H1 (cell line): ENCODE measurements around the gene RNF220. TPM values are rescaled to one million over a fixed set of nuclear protein-coding genes. Genes with fewer than 3 reads are reported as not detected.

Source experiments
- CTCF ChIA-PET: fragments of 300-600 bp; sonication (Branson Sonifier 250); formaldehyde crosslinking; loops from one replicate; lab custom pipeline; 2021; ENCODE audit not compliant: partially characterized antibody; lab: Charles Lee
- POLR2A ChIA-PET: fragments of 300-600 bp; sonication (Branson Sonifier 250); formaldehyde crosslinking; loops from one replicate; lab custom pipeline; 2021; ENCODE audit warnings: inconsistent platforms; ENCODE audit not compliant: partially characterized antibody; lab: Charles Lee
- DNase-seq, 2 experiments: peaks; one replicate each; pipeline versions ENCODE4 v3.0.0 to v3.0.0-alpha.2; 2010 to 2022; ENCODE audit warnings: low spot score in 2 of 2, low read depth in 1 of 2, mixed read lengths in 1 of 2
- FAIRE-seq: peaks from 2 replicates; lab custom pipeline; 2011; peaks lifted over from hg19 to GRCh38; lab: Jason Lieb, UNC
- H2AFZ ChIP-seq: 2 replicates; pipeline ENCODE4 v1.8.1; 2012; ENCODE audit warnings: low read length, inconsistent platforms
- H2AK5ac ChIP-seq: 2 replicates; pipeline ENCODE4 v1.6.1; 2013; ENCODE audit warnings: low read depth, low read length
- H2BK120ac ChIP-seq: replicated peaks from 2 replicates; pipeline ENCODE3; 2013; ENCODE audit warnings: low read depth, low read length, inconsistent platforms
- H2BK12ac ChIP-seq: 2 replicates; pipeline ENCODE4 v1.6.1; 2013; ENCODE audit warnings: low read depth, low read length
- H2BK15ac ChIP-seq: 2 replicates; pipeline ENCODE4 v1.6.1; 2013; ENCODE audit warnings: low read length
- H2BK20ac ChIP-seq: 2 replicates; pipeline ENCODE4 v1.6.1; 2013; ENCODE audit warnings: low read length
- H2BK5ac ChIP-seq: 2 replicates; pipeline ENCODE4 v1.6.1; 2013; ENCODE audit warnings: low read depth, low read length
- H3K14ac ChIP-seq: 2 replicates; pipeline ENCODE4 v1.6.1; 2013; ENCODE audit warnings: inconsistent platforms; ENCODE audit not compliant: insufficient read length
- H3K18ac ChIP-seq: 2 replicates; pipeline ENCODE4 v1.6.1; 2013; ENCODE audit warnings: low read length; ENCODE audit errors: extremely low read depth
- H3K23ac ChIP-seq: 2 replicates; pipeline ENCODE4 v1.6.1; 2013; ENCODE audit warnings: inconsistent platforms; ENCODE audit not compliant: insufficient read length
- H3K23me2 ChIP-seq: 2 replicates; pipeline ENCODE4 v1.6.1; 2013; ENCODE audit warnings: low read depth, low read length
- H3K27ac ChIP-seq: 2 replicates; pipeline ENCODE4 v1.6.1; 2011; ENCODE audit warnings: low read depth, low read length, inconsistent platforms
- H3K27me3 ChIP-seq, 4 experiments: replicated peaks in 1 of 4; 1 replicate in 1 of 4; 2 replicates in 3 of 4; pipeline versions ENCODE4 v1.6.1 to v1.8.1; 2011 to 2013; ENCODE audit warnings: low read length in 3 of 4, mild to moderate bottlenecking in 3 of 4, inconsistent platforms in 2 of 4, mixed read lengths in 2 of 4, moderate library complexity in 1 of 4; ENCODE audit not compliant: control insufficient read depth in 3 of 4, insufficient read depth in 3 of 4; ENCODE audit errors: extremely low read depth in 1 of 4
- H3K36me3 ChIP-seq, 4 experiments: 2 replicates each; pipeline versions ENCODE4 v1.6.1 to v1.8.1; 2011 to 2013; ENCODE audit warnings: mild to moderate bottlenecking in 4 of 4, low read length in 3 of 4, moderate library complexity in 2 of 4, control low read depth in 1 of 4, inconsistent platforms in 1 of 4; ENCODE audit not compliant: insufficient read depth in 4 of 4, control insufficient read depth in 2 of 4
- H3K4ac ChIP-seq: replicated peaks from 2 replicates; pipeline ENCODE3; 2013; ENCODE audit warnings: low read length, low read depth, mixed read lengths, inconsistent platforms; ENCODE audit not compliant: insufficient read length
- H3K4me1 ChIP-seq, 4 experiments: replicated peaks in 1 of 4; 1 replicate in 1 of 4; 2 replicates in 3 of 4; pipeline versions ENCODE4 v1.6.1 to v1.8.1; 2011 to 2013; ENCODE audit warnings: low read length in 3 of 4, inconsistent platforms in 2 of 4, mixed read lengths in 1 of 4; ENCODE audit not compliant: insufficient read depth in 4 of 4, control insufficient read depth in 3 of 4
- H3K4me2 ChIP-seq, 2 experiments: 2 replicates each; pipeline versions ENCODE4 v1.6.1 to v1.8.1; 2011 to 2013; ENCODE audit warnings: low read depth in 2 of 2, low read length in 2 of 2, control low read depth in 1 of 2, inconsistent platforms in 1 of 2, mild to moderate bottlenecking in 1 of 2; ENCODE audit not compliant: insufficient read depth in 1 of 2
- H3K4me3 ChIP-seq, 4 experiments: fragments of 200-600, 300-600 bp in 1 of 4; sonication (generic), shearing (Covaris generic), sonication (Bioruptor Twin) in 1 of 4; 2 replicates each; pipeline versions ENCODE4 v1.5.1 to v1.8.1; 2011 to 2016; ENCODE audit warnings: low read length in 4 of 4, low read depth in 3 of 4, control low read depth in 2 of 4, inconsistent platforms in 2 of 4, mild to moderate bottlenecking in 2 of 4, mixed read lengths in 1 of 4, moderate library complexity in 1 of 4; ENCODE audit not compliant: insufficient read depth in 2 of 4; ENCODE audit errors: extremely low read depth in 1 of 4
- H3K56ac ChIP-seq: replicated peaks from 2 replicates; pipeline ENCODE3; 2013; ENCODE audit warnings: low read depth, mild to moderate bottlenecking, mixed read lengths, low read length, inconsistent platforms; ENCODE audit not compliant: insufficient read length
- H3K79me1 ChIP-seq: 2 replicates; pipeline ENCODE4 v1.6.1; 2013; ENCODE audit warnings: low read depth, low read length, control low read depth
- H3K79me2 ChIP-seq, 2 experiments: 2 replicates each; pipeline versions ENCODE4 v1.6.1 to v1.8.1; 2012 to 2013; ENCODE audit warnings: low read length in 2 of 2, mild to moderate bottlenecking in 2 of 2, inconsistent platforms in 1 of 2; ENCODE audit not compliant: insufficient read depth in 2 of 2, control insufficient read depth in 1 of 2
- H3K9ac ChIP-seq, 4 experiments: replicated peaks in 1 of 4; 1 replicate in 1 of 4; 2 replicates in 3 of 4; pipeline versions ENCODE4 v1.6.1 to v1.8.1; 2011 to 2013; ENCODE audit warnings: low read depth in 3 of 4, low read length in 3 of 4, control low read depth in 2 of 4, mild to moderate bottlenecking in 2 of 4, moderate library complexity in 2 of 4, inconsistent platforms in 1 of 4; ENCODE audit errors: extremely low read depth in 1 of 4
- H3K9me3 ChIP-seq, 2 experiments: 2 replicates each; pipeline versions ENCODE4 v1.6.1 to v1.8.1; 2012 to 2013; ENCODE audit warnings: mild to moderate bottlenecking in 2 of 2, moderate library complexity in 2 of 2, control low read depth in 1 of 2, inconsistent platforms in 1 of 2, low read depth in 1 of 2, low read length in 1 of 2, mixed read lengths in 1 of 2; ENCODE audit not compliant: insufficient read depth in 2 of 2
- H4K20me1 ChIP-seq, 2 experiments: replicated peaks in 1 of 2; 2 replicates each; pipeline versions ENCODE3 to v1.8.1; 2011 to 2013; ENCODE audit warnings: inconsistent platforms in 2 of 2, low read length in 2 of 2, mild to moderate bottlenecking in 1 of 2; ENCODE audit not compliant: insufficient read depth in 2 of 2, control insufficient read depth in 1 of 2
- H4K5ac ChIP-seq: 2 replicates; pipeline ENCODE4 v1.6.1; 2013; ENCODE audit warnings: low read length, low read depth, mixed read lengths, inconsistent platforms; ENCODE audit not compliant: insufficient read length
- H4K8ac ChIP-seq: 2 replicates; pipeline ENCODE4 v1.8.0; 2013; ENCODE audit warnings: mild to moderate bottlenecking, moderate library complexity, low read length, inconsistent platforms; ENCODE audit not compliant: insufficient read depth; ENCODE audit errors: extremely low read depth
- H4K91ac ChIP-seq: replicated peaks from 2 replicates; pipeline ENCODE3; 2013; ENCODE audit warnings: low read length, mixed read lengths, inconsistent platforms; ENCODE audit not compliant: insufficient read length
- ATF3 ChIP-seq: IDR thresholded peaks from 2 replicates; pipeline ENCODE4 v1.6.1; 2011; ENCODE audit warnings: low read depth, mild to moderate bottlenecking, low read length; ENCODE audit not compliant: insufficient read depth
- KDM4A ChIP-seq: IDR thresholded peaks from one replicate; pipeline ENCODE4 v1.7.1; 2012; ENCODE audit warnings: low read depth, mild to moderate bottlenecking, moderate library complexity, low read length, inconsistent platforms; ENCODE audit not compliant: severe bottlenecking
- NRF1 ChIP-seq: IDR thresholded peaks from 2 replicates; pipeline ENCODE4 v1.6.1; 2011; ENCODE audit warnings: mild to moderate bottlenecking, low read depth, low read length, improper control_type of control experiment
- POLR2A ChIP-seq, 2 experiments: IDR thresholded peaks; 1 replicate in 1 of 2; 2 replicates in 1 of 2; pipeline ENCODE4 v1.6.1; 2011; ENCODE audit warnings: low read depth in 2 of 2, low read length in 2 of 2, mild to moderate bottlenecking in 2 of 2; ENCODE audit errors: control extremely low read depth in 1 of 2
- RNF2 ChIP-seq: fragments of 200-900, 300-1000 bp; sonication (generic); IDR thresholded peaks from 2 replicates; pipeline ENCODE4 v1.7.1; 2016; ENCODE audit warnings: borderline replicate concordance, low read depth, mild to moderate bottlenecking, antibody characterized with exemption, low read length; ENCODE audit not compliant: poor library complexity, severe bottlenecking; ENCODE audit errors: missing control alignments
- USF2 ChIP-seq: IDR thresholded peaks from 2 replicates; pipeline ENCODE4 v1.6.1; 2011; ENCODE audit warnings: low read length, improper control_type of control experiment
- WGBS, 2 experiments: shearing (Covaris generic) in 1 of 2; methylation state at CpG; one replicate each; pipeline versions ENCODE4 v1.1.6 to v1.1.7; 2013 to 2015; ENCODE audit warnings: low lambda C conversion rate in 2 of 2, mixed read lengths in 2 of 2, inconsistent platforms in 1 of 2, low coverage in 1 of 2, missing lambda C conversion rate in 1 of 2; ENCODE audit not compliant: insufficient replicate concordance in 2 of 2, insufficient coverage in 1 of 2, insufficient read length in 1 of 2; ENCODE audit errors: extremely low coverage in 1 of 2, missing lambda C conversion rate in 1 of 2; 5-methylcytosine and 5-hydroxymethylcytosine counted together
- polyA plus RNA-seq, 7 experiments: library from polyadenylated mRNA; depleted of rRNA in 3 of 7; stranded (reverse) in 5 of 7; unstranded in 2 of 7; fragments of >200 nt in 5 of 7; fragments of 200-250 nt in 2 of 7; gene quantifications; 1 replicate in 5 of 7; 2 replicates in 1 of 7; 4 replicates in 1 of 7; pipeline versions ENCODE4 v1.2.1 to v1.2.3, GENCODE V29; 2011 to 2013; ENCODE audit warnings: missing spikeins in 2 of 7, mixed read lengths in 2 of 7
- total RNA-seq: library from RNA; stranded (reverse); fragmentation: NEBNext Ultra II Directional; extraction: Animal tissue kit (Norgen Biotek cat#: 25700); gene quantifications from 2 replicates; pipeline ENCODE4 v1.2.1, GENCODE V29; 2021

RNF220 gene
- total and polyA plus RNA-seq, 2 of the 8 experiments (the other 6 are each of a cell fraction or from before 2014, with no cell fraction given): 123 to 160 TPM

- POLR2A ChIA-PET: interaction anchor here (1.3 kb wide), 1 partner anchor 219 kb away, joined by 3 read pairs; no protein-coding TSS in a partner anchor
Measured at GRCh38 chr1:44412601-44413000, 7.5 kb downstream of the RNF220 start.

More at GRCh38 chr1:44412601-44413000, 7.5 kb downstream of the RNF220 start:
- WGBS, 2 experiments: 81% methylated on average over 7 of the region's 7 CpGs; no CpG with 5 or more reads in 1 of the 2 experiments
- H3K27me3 ChIP-seq: peaks cover 5 to 37% (median 24%) of the 10 kb centered on the region in 4 experiments; a peak in 6 of 7 replicates
- no peak overlapping the region for H3K4me3 ChIP-seq
- H3K23ac ChIP-seq: no peak overlapping the region
- H2BK12ac ChIP-seq: no peak overlapping the region
- H4K91ac ChIP-seq: no peak overlapping the region
- no peak for TF ChIP-seq RNF2
- no peak for TF ChIP-seq ATF3
- TF ChIP-seq KDM4A: no peak
- TF ChIP-seq POLR2A (IDR thresholded peaks at IDR 0.05; ENCODE audit: control extremely low read depth in 1 of 2, low read depth in 2 of 2, low read length in 2 of 2): no peak
- no peak for TF ChIP-seq USF2
- no peak for TF ChIP-seq NRF1
- DNase-seq (no peak), FAIRE-seq (no peak)
- no peak overlapping the region for H2AFZ ChIP-seq
- no peak overlapping the region for H2BK5ac ChIP-seq
- no peak overlapping the region for H3K18ac ChIP-seq
- no peak overlapping the region for H3K27ac ChIP-seq
- no peak overlapping the region for H4K5ac ChIP-seq
- peaks cover 0 to 46% of the 10 kb centered on the region in 2 experiments; a peak in 2 of 4 replicates for H3K79me2 ChIP-seq
- H2BK120ac ChIP-seq: no peak overlapping the region
- H3K56ac ChIP-seq: no peak overlapping the region
- H3K4ac ChIP-seq: no peak overlapping the region
- CTCF ChIA-PET: interaction anchor here (1.1 to 1.9 kb wide), 3 partner anchors 34 to 183 kb away, joined by 3 to 7 read pairs (median 4); no protein-coding TSS in a partner anchor
- no peak overlapping the region for H2BK15ac ChIP-seq
- H4K20me1 ChIP-seq: peaks cover 10 to 28% of the 10 kb centered on the region in 2 experiments
- peaks cover 9% of the 10 kb centered on the region; the same call in 1 of the 2 replicates for H3K79me1 ChIP-seq
- no peak overlapping the region for H3K4me2 ChIP-seq
- H2AK5ac ChIP-seq: no peak overlapping the region
- no peaks in the 10 kb centered on the region for H3K9me3 ChIP-seq
- peaks cover 10 to 14% (median 13%) of the 10 kb centered on the region in 4 experiments for H3K4me1 ChIP-seq
- no peak overlapping the region for H3K14ac ChIP-seq
- no peak overlapping the region for H3K9ac ChIP-seq
- H3K36me3 ChIP-seq: peaks cover 0 to 28% (median 8%) of the 10 kb centered on the region in 4 experiments; a peak in 4 of 8 replicates
- H4K8ac ChIP-seq: no peak overlapping the region
- H3K23me2 ChIP-seq: peaks cover 17% of the 10 kb centered on the region
- no peak overlapping the region for H2BK20ac ChIP-seq
